GF-D8 (cell line): ENCODE measurements around the gene ALG9.
A peak's percentile ranks its signal among the peaks of the same experiment; 100 is the strongest.
"Not testable (repeated sequence)": the region's sequence is repeated elsewhere in the genome, so short reads cannot be mapped to it uniquely, and the experiment has no call there.

Experiments
- DNase-seq: peaks from one replicate; lab custom pipeline; 2025; lab: John Stamatoyannopoulos, UW

Gene ALG9

GRCh38 chr11:111796696-111797095 is 74.7 kb downstream of the ALG9 start:
- DNase-seq: no peak

GRCh38 chr11:111795334-111795985 is 75.9 kb downstream of the ALG9 start:
- DNase-seq: no peak

GRCh38 chr11:111793863-111794262 is 77.5 kb downstream of the ALG9 start:
- DNase-seq: no peak

GRCh38 chr11:111792955-111793500 is 78.4 kb downstream of the ALG9 start:
- no peak for DNase-seq

GRCh38 chr11:111792314-111792713 is 79.1 kb downstream of the ALG9 start:
- DNase-seq: no peak

- no peak for DNase-seq
Observed at GRCh38 chr11:111788464-111788863, 82.9 kb downstream of the ALG9 start.

- DNase-seq: no peak
Observed at GRCh38 chr11:111788051-111788450, 83.3 kb downstream of the ALG9 start.

- no peak for DNase-seq
Observed at GRCh38 chr11:111785886-111786412, 85.4 kb downstream of the ALG9 start.

GRCh38 chr11:111785076-111785475 is 86.3 kb downstream of the ALG9 start:
- DNase-seq: no peak

- DNase-seq: not testable (repeated sequence)
Observed at GRCh38 chr11:111784311-111784710, 87.1 kb downstream of the ALG9 start.

- DNase-seq: no peak
Observed at GRCh38 chr11:111782109-111782741, 89.2 kb downstream of the ALG9 start.

- no peak for DNase-seq
Observed at GRCh38 chr11:111779118-111779517, 92.3 kb downstream of the ALG9 start.

GRCh38 chr11:111778047-111778558 is 93.3 kb downstream of the ALG9 start:
- DNase-seq: no peak

GRCh38 chr11:111777094-111778046 is 94.0 kb downstream of the ALG9 start:
- DNase-seq: peak; percentile 82

- DNase-seq: no peak
Observed at GRCh38 chr11:111776398-111777093, 94.8 kb downstream of the ALG9 start.

- DNase-seq: no peak
Observed at GRCh38 chr11:111774955-111775710, 96.2 kb downstream of the ALG9 start.

- no peak for DNase-seq
Observed at GRCh38 chr11:111772535-111772934, 98.8 kb downstream of the ALG9 start.

- not testable (repeated sequence) for DNase-seq
Observed at GRCh38 chr11:111771205-111771604, 100.2 kb downstream of the ALG9 start.

GRCh38 chr11:111770581-111771134 is 100.7 kb downstream of the ALG9 start:
- DNase-seq: no peak

- no peak for DNase-seq
Observed at GRCh38 chr11:111766834-111767142, 104.6 kb downstream of the ALG9 start.
